ENCODE measurements around the gene PTPN4. TPM values are rescaled to one million over a fixed set of nuclear protein-coding genes. Genes with fewer than 3 reads are reported as not detected.
"Not testable (repeated sequence)": the region's sequence is repeated elsewhere in the genome, so short reads cannot be mapped to it uniquely, and the experiment has no call there.

The PTPN4 gene
- total RNA-seq, 1 donor from 2014 or later: 32.9 TPM

- no peak for DNase-seq (ENCODE audit: low spot score)
These were observed 1.2 kb downstream of the PTPN4 start for GRCh38 chr2:119760956-119761275.

- no peak for DNase-seq (ENCODE audit: low spot score)
These were observed 5.1 kb downstream of the PTPN4 start for GRCh38 chr2:119764832-119765231.

- DNase-seq (ENCODE audit: low spot score): no peak
These were observed 5.8 kb downstream of the PTPN4 start for GRCh38 chr2:119765433-119766002.

- no peak for DNase-seq (ENCODE audit: low spot score)
These were observed 7.2 kb downstream of the PTPN4 start for GRCh38 chr2:119766944-119767343.

- no peak for DNase-seq (ENCODE audit: low spot score)
These were observed 9.0 kb downstream of the PTPN4 start for GRCh38 chr2:119768742-119769141.

- DNase-seq (ENCODE audit: low spot score): no peak
These were observed 9.9 kb downstream of the PTPN4 start for GRCh38 chr2:119769645-119770044.

- no peak for DNase-seq (ENCODE audit: low spot score)
These were observed 11.6 kb downstream of the PTPN4 start for GRCh38 chr2:119771331-119771730.

GRCh38 chr2:119772128-119772527, 12.4 kb downstream of the PTPN4 start:
- DNase-seq (ENCODE audit: low spot score): no peak

- no peak for DNase-seq (ENCODE audit: low spot score)
These were observed 13.0 kb downstream of the PTPN4 start for GRCh38 chr2:119772767-119773166.

GRCh38 chr2:119774026-119774425, 14.3 kb downstream of the PTPN4 start:
- DNase-seq (ENCODE audit: low spot score): no peak

- no peak for DNase-seq (ENCODE audit: low spot score)
These were observed 15.4 kb downstream of the PTPN4 start for GRCh38 chr2:119775102-119775501.

- no peak for DNase-seq (ENCODE audit: low spot score)
These were observed 22.7 kb downstream of the PTPN4 start for GRCh38 chr2:119782308-119783027.

- no peak for DNase-seq (ENCODE audit: low spot score)
These were observed 25.2 kb downstream of the PTPN4 start for GRCh38 chr2:119784876-119785275.

GRCh38 chr2:119786295-119786694, 26.6 kb downstream of the PTPN4 start:
- DNase-seq (ENCODE audit: low spot score): no peak

GRCh38 chr2:119788752-119789151, 29.0 kb downstream of the PTPN4 start:
- DNase-seq (ENCODE audit: low spot score): no peak

GRCh38 chr2:119790466-119790865, 30.7 kb downstream of the PTPN4 start:
- no peak for DNase-seq (ENCODE audit: low spot score)

- no peak for DNase-seq (ENCODE audit: low spot score)
These were observed 33.2 kb downstream of the PTPN4 start for GRCh38 chr2:119792907-119793312.

GRCh38 chr2:119794237-119794636, 34.5 kb downstream of the PTPN4 start:
- no peak for DNase-seq (ENCODE audit: low spot score)

- no peak for DNase-seq (ENCODE audit: low spot score)
These were observed 35.9 kb downstream of the PTPN4 start for GRCh38 chr2:119795309-119796303.

- DNase-seq (ENCODE audit: low spot score): no peak
These were observed 40.7 kb downstream of the PTPN4 start for GRCh38 chr2:119800376-119800902.

- DNase-seq (ENCODE audit: low spot score): no peak
These were observed 41.3 kb downstream of the PTPN4 start for GRCh38 chr2:119801040-119801439.

- not testable (repeated sequence) for DNase-seq (ENCODE audit: low spot score)
These were observed 42.3 kb downstream of the PTPN4 start for GRCh38 chr2:119801989-119802388.
